GOT3 (cell line): ENCODE measurements around the gene UST.
"Not testable (repeated sequence)": the region's sequence is repeated elsewhere in the genome, so short reads cannot be mapped to it uniquely, and the experiment has no call there.

Experiments used
- DNase-seq: peaks from one replicate; lab custom pipeline; 2025; ENCODE audit warnings: mixed read lengths; lab: John Stamatoyannopoulos, UW

The UST gene

GRCh38 chr6:148868314-148868713 lies 121.5 kb downstream of the UST start:
- no peak for DNase-seq

- no peak for DNase-seq
Measured at GRCh38 chr6:148868901-148869300, 122.1 kb downstream of the UST start.

- no peak for DNase-seq
Measured at GRCh38 chr6:148869585-148869984, 122.8 kb downstream of the UST start.

- DNase-seq: no peak
Measured at GRCh38 chr6:148873154-148873553, 126.3 kb downstream of the UST start.

DNA sequence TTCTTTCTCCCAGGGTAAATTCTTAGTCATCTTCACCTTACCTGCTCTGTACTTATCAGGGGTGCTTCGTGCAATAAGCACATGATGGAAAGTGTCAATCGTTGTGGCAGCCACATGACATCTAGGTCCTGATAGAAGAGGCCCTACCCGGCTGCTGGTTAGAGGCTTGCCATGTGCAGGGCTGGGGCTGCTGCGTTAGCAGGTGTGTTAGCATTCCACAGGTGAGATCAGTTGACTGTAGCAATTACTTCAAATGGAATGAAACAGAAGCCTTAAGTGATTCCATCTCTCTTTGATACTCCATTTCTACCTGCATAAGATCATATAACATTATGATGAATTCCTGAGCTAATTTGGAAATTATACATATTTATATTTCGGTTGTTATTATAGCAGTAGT lies 127.0 kb downstream of the UST start:
- DNase-seq: no peak

GRCh38 chr6:148874698-148875293 lies 128.0 kb downstream of the UST start:
- no peak for DNase-seq

DNA sequence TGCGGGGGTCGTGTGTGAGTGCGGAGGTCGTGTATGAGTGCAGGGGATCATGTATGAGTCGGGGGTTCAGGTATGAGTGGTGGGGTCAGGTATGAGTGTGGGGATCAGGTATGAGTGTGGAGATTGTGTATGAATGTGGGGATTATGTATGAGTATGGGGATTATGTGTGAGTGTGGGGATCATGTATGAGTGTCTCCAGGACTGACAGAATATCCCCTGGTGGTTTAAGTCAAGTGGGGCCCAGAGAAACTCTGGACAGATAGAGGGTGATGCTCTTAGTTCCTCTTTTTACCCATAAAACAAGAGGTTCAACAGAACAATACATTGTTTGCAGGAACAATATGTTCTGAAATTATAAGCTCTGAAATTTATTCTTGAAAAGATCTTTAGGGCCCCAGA lies 131.9 kb downstream of the UST start:
- no peak for DNase-seq

- DNase-seq: not testable (repeated sequence)
Measured at GRCh38 chr6:148880742-148881141, 133.9 kb downstream of the UST start.

GRCh38 chr6:148881593-148882311 lies 134.9 kb downstream of the UST start:
- no peak for DNase-seq

- no peak for DNase-seq
Measured at GRCh38 chr6:148883270-148883669, 136.4 kb downstream of the UST start.

DNA sequence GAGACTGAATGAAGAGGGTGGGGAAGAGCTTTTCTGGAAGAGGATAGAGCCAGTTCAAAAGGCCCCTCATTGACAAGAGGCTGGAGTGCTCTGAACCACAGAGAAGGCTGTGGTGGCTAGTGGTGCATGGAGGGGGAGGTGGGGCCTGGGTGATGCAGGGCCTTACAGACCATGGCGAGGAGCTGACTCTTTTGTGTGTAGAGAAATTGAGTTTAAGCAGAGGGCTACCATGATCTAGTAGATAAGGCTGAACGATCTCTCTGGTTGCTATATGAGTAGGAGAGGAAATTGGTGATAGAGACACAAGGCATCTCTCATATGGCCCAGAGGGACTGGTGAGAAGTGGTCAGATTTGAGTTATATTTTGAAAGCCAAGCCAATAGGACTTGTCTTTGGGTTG lies 137.6 kb downstream of the UST start:
- DNase-seq: no peak

DNA sequence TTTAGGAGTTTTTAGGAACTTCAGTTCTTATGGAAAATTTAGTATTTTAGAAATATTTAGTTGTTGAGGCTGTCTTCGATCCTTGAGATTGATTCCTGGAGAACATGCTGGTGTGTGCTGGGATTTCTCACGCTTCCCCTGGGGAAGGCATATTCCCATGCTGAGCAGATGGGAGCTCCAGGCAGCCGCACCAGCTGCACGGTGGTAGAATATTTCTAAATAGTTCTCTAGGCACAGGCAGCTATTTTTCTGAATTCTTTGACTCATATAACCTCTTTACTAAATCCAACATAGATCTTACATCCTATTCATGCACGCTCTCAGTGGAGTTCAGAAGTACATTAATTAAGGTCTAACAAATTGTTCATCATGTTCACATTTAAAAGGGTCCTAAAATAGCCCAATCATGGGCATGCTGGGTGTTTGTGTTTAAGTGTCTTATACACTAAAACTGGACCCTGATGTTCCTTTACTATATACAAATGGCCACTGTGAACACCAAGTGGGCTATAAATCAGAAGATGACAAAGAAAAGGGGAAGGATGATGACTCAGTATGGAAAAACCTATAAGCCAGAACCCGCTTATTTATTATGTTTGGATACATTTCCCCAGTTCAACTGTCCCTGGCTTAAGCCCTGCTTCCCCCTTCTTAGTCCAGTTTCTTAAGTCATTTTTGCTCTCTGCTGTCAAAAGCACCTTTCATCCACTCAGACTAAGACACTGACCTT lies 138.5 kb downstream of the UST start:
- DNase-seq: no peak

GRCh38 chr6:148885925-148886845 lies 139.4 kb downstream of the UST start:
- no peak for DNase-seq

DNA sequence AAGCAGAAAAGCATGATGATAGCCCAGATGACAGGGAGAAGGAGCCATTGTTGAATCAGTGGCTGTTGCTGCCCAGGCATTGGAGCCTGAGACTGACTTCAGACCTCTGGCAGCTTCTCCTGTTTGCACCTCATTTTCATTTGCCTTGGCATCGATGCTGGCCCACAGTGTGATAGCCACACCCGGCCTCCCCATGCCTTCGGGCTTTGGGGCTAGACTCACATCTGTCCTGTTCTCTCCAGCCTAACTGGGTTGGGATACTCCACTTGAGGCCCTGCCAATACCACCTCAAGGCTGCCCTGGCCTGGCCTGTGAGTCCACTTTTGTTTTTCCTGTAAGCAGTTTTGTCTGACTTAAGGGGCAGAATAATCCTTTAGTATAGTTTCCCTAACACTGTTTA lies 140.4 kb downstream of the UST start:
- DNase-seq: no peak

- no peak for DNase-seq
Measured at GRCh38 chr6:148888856-148889255, 142.0 kb downstream of the UST start.

DNA sequence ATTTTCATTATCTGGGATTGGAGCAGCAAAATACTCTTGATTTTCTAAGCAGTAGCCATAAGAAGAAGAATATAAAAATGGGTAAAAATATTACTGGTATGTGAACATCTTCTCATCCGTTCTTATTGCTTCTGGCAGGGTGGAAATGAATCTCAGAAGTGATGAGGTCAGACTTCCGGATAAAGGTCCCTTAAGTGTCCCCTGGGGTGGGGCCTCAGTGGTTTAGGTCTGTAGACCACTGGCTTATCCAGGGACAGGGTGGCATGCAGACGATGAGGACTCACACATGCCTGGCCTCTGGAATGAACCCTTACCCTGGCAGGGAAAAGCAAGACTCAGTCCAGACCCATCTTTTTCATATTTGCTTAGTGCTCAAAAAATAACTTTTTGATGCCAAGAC lies 143.3 kb downstream of the UST start:
- no peak for DNase-seq

DNA sequence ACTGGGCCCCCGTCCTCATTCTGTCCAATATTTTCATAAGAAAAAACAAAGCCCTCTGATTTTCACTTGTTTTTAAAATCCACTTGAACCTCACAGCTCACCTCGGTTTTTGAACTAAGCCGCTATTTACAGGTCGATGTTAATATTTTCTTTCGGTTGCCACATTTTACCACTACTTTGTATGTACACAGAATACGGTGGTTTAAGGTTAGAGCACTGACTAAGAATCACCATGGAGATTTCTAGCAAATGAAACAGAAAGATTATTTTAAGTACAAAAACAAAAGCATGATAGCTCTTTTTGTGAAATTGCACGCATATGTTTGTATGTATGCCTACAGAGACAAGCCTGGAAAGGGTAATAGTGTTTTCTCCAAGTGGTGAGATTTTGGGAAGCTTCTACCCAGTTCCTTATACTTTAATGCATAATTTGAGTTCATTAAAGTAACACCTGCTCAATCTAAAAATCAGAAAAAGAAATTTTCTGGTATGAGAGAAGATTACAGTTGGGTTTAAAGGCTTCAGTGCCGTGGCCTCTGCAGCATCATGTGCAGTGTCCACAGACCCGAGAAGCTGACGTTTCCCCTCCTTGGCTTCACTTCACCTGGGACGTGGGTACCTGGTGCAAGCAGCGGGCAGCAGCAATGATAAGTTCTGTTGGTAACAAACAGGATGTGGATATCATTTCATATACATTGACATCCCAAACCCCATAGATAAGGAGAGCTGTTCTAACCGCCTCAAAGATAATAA lies 144.0 kb downstream of the UST start:
- no peak for DNase-seq

- no peak for DNase-seq
Measured at GRCh38 chr6:148891405-148891783, 144.6 kb downstream of the UST start.

- no peak for DNase-seq
Measured at GRCh38 chr6:148892247-148892646, 145.4 kb downstream of the UST start.

DNA sequence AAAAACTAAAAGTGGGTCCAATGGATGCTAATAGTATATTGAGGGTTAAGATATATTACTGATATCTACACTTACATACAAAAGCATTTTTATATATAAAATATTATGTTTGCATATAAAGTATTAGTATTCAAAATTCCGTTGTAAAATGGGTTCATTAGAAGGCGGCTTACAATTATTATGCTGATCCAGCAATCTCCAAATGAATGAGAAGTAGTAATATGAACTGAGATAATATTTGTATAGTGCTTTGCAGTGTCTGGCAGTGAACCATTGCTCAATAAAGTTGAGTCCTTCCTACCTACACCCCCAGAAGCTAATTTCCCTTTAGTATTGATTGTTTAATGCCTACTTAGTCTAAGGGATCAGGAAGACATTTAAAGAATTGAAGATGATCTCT lies 146.2 kb downstream of the UST start:
- no peak for DNase-seq

- DNase-seq: no peak
Measured at GRCh38 chr6:148893481-148893880, 146.7 kb downstream of the UST start.
